ENCODE results near the gene ST6GALNAC4. TPM values are rescaled to one million over a fixed set of nuclear protein-coding genes. Genes with fewer than 3 reads are reported as not detected.

Gene ST6GALNAC4
- polyA plus RNA-seq, 3 donors: 8.9 to 14.0 (median 10.3) TPM

GRCh38 chr9:127912882-127913281, 4.0 kb downstream of the ST6GALNAC4 start:
- peaks cover 21 to 28% of the 10 kb centered on the region in 2 donors for H3K4me1 ChIP-seq (ENCODE audit: control insufficient read depth in 1 of 2, insufficient read depth in 2 of 2, low read length in 2 of 2)
- H4K20me1 ChIP-seq (ENCODE audit: insufficient read depth, low read length): no peaks in the 10 kb centered on the region
- Mint-ChIP-seq H3K36me3 (peaks cover 34 to 35% of the 10 kb centered on the region in 2 donors), H3K9me3 (peaks cover 0 to 1% (median 0%) of the 10 kb centered on the region in 7 donors), H3K27ac (peak overlapping the region in 2 of 7 donors; percentile 46 to 68), H3K4me1 (peaks cover 30% of the 10 kb centered on the region), H3K27me3 (ENCODE audit: low read depth in 3 of 3) (peaks cover 0 to 8% (median 6%) of the 10 kb centered on the region in 3 donors), H3K4me3 (no peak overlapping the region)
- no peak overlapping the region for H3K4me2 ChIP-seq (replicated peaks; ENCODE audit: extremely low read depth, low read length, poor library complexity, severe bottlenecking)
- H3K27ac ChIP-seq (ENCODE audit: low read depth in 1 of 2, low read length in 2 of 2): no peak overlapping the region
- H3K9ac ChIP-seq (ENCODE audit: insufficient read depth, low read length, poor library complexity, severe bottlenecking): no peak overlapping the region
- H3K36me3 ChIP-seq (replicated peaks in 1 of 2; ENCODE audit: control insufficient read depth in 1 of 2, insufficient read depth in 2 of 2, low read length in 2 of 2): peaks cover 12 to 38% of the 10 kb centered on the region in 2 donors
- intact Hi-C loops (cut with micrococcal nuclease): no loop called here
- no peak for TF ChIP-seq CTCF (IDR thresholded peaks at IDR 0.05)
- no peak overlapping the region for H2AFZ ChIP-seq (ENCODE audit: insufficient read depth, low read depth, low read length, poor library complexity, severe bottlenecking)
- no peaks in the 10 kb centered on the region for H3K9me3 ChIP-seq (replicated peaks in 1 of 2; ENCODE audit: control insufficient read depth in 1 of 2, insufficient read depth in 1 of 2, low read length in 2 of 2)
- no peak overlapping the region for H3K4me3 ChIP-seq (replicated peaks in 1 of 3; ENCODE audit: low read depth in 2 of 3, low read length in 3 of 3)
- DNase-seq: peak in 1 of 3 donors; percentile 2
- WGBS (ENCODE audit: insufficient coverage): 94% methylated on average over 3 of the region's 5 CpGs
- no peaks in the 10 kb centered on the region for H3K79me2 ChIP-seq (ENCODE audit: insufficient read depth, low read length)
- H3K27me3 ChIP-seq (ENCODE audit: control insufficient read depth in 2 of 2, insufficient read depth in 2 of 2, low read length in 2 of 2): no peaks in the 10 kb centered on the region

DNA sequence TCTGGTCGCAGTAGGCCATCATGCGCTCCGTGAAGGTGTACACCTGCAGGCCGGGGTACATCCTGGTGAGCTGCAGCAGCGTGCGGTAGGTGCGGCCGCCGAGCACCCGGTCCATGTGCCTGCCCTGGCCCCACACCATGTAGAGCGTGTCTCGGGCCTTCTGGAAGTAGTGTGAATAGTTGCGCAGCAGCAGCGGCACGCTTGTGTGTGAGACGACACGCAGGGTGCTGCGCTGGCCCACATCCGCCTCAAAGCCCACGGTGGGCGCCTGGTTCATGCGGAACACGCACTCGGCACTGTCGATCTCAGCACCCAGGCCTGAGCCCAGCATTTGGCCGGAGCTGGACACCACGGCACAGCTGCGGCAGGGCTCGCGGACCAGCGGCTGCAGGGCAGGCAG, 4.5 kb downstream of the ST6GALNAC4 start:
- Histone ChIP-seq H3K27me3 (ENCODE audit: control insufficient read depth in 2 of 2, insufficient read depth in 2 of 2, low read length in 2 of 2) (no peaks in the 10 kb centered on the region), H3K27ac (ENCODE audit: low read depth in 1 of 2, low read length in 2 of 2) (no peak overlapping the region), H4K20me1 (ENCODE audit: insufficient read depth, low read length) (no peaks in the 10 kb centered on the region), H3K79me2 (ENCODE audit: insufficient read depth, low read length) (no peaks in the 10 kb centered on the region), H3K4me1 (ENCODE audit: control insufficient read depth in 1 of 2, insufficient read depth in 2 of 2, low read length in 2 of 2) (peaks cover 16 to 25% of the 10 kb centered on the region in 2 donors), H3K4me2 (replicated peaks; ENCODE audit: extremely low read depth, low read length, poor library complexity, severe bottlenecking) (no peak overlapping the region), H3K9ac (ENCODE audit: insufficient read depth, low read length, poor library complexity, severe bottlenecking) (no peak overlapping the region), H3K9me3 (replicated peaks in 1 of 2; ENCODE audit: control insufficient read depth in 1 of 2, insufficient read depth in 1 of 2, low read length in 2 of 2) (no peaks in the 10 kb centered on the region), H3K36me3 (replicated peaks in 1 of 2; ENCODE audit: control insufficient read depth in 1 of 2, insufficient read depth in 2 of 2, low read length in 2 of 2) (peaks cover 12 to 38% of the 10 kb centered on the region in 2 donors), H3K4me3 (replicated peaks in 1 of 3; ENCODE audit: low read depth in 2 of 3, low read length in 3 of 3) (no peak overlapping the region), H2AFZ (ENCODE audit: insufficient read depth, low read depth, low read length, poor library complexity, severe bottlenecking) (no peak overlapping the region)
- Mint-ChIP-seq H3K27me3 (ENCODE audit: low read depth in 3 of 3) (peaks cover 0 to 8% (median 6%) of the 10 kb centered on the region in 3 donors), H3K9me3 (peaks cover 0 to 1% (median 0%) of the 10 kb centered on the region in 7 donors), H3K36me3 (peaks cover 34 to 35% of the 10 kb centered on the region in 2 donors), H3K4me3 (no peak overlapping the region), H3K4me1 (peaks cover 26% of the 10 kb centered on the region), H3K27ac (peak overlapping the region in 1 of 7 donors; percentile 18)
- peak in 1 of 3 donors; percentile 2 for DNase-seq
- intact Hi-C loops (cut with micrococcal nuclease): no loop called here
- 99% methylated on average over 31 of the region's 31 CpGs for WGBS (ENCODE audit: insufficient coverage)
- no peak for TF ChIP-seq CTCF (IDR thresholded peaks at IDR 0.05)
